GM23248 (cell line): ENCODE data around the gene NTRK2. TPM values are rescaled to one million over a fixed set of nuclear protein-coding genes. Genes with fewer than 3 reads are reported as not detected.

ENCODE experiments used
- DNase-seq: peaks from one replicate; pipeline ENCODE4 v3.0.0-alpha.2; 2015
- H2AFZ ChIP-seq: fragments of 200-600 bp; sonication (generic); 2 replicates; pipeline ENCODE4 v1.6.1; 2016; ENCODE audit warnings: antibody characterized with exemption
- H3F3A ChIP-seq: fragments of 200-600 bp; sonication (generic); 2 replicates; pipeline ENCODE4 v1.6.1; 2016; ENCODE audit warnings: mild to moderate bottlenecking, antibody characterized with exemption, mixed run types; ENCODE audit not compliant: insufficient read depth
- H3K27ac ChIP-seq: fragments of 200-600 bp; sonication (generic); 2 replicates; pipeline ENCODE4 v1.5.1; 2016; ENCODE audit warnings: mild to moderate bottlenecking
- H3K27me3 ChIP-seq: fragments of 200-600 bp; sonication (generic); replicated peaks from 2 replicates; pipeline ENCODE4 v1.6.1; 2016; ENCODE audit warnings: mild to moderate bottlenecking; ENCODE audit not compliant: insufficient read depth
- H3K36me3 ChIP-seq: fragments of 200-600 bp; sonication (generic); 2 replicates; pipeline ENCODE4 v1.6.1; 2016; ENCODE audit warnings: low read depth, mild to moderate bottlenecking
- H3K4me1 ChIP-seq: fragments of 200-600 bp; sonication (generic); 2 replicates; pipeline ENCODE4 v1.6.1; 2016; ENCODE audit warnings: mild to moderate bottlenecking; ENCODE audit not compliant: insufficient read depth
- H3K4me2 ChIP-seq: fragments of 200-600 bp; sonication (generic); one replicate; pipeline ENCODE4 v1.6.1; 2016; ENCODE audit warnings: mild to moderate bottlenecking; ENCODE audit not compliant: unreplicated experiment
- H3K4me3 ChIP-seq: fragments of 200-600 bp; sonication (generic); 2 replicates; pipeline ENCODE4 v1.5.1; 2016; ENCODE audit warnings: mild to moderate bottlenecking
- H3K79me2 ChIP-seq: fragments of 200-600 bp; sonication (generic); 2 replicates; pipeline ENCODE4 v1.6.1; 2016; ENCODE audit warnings: mild to moderate bottlenecking; ENCODE audit not compliant: insufficient read depth
- H3K9ac ChIP-seq: fragments of 200-600 bp; sonication (generic); 2 replicates; pipeline ENCODE4 v1.6.1; 2016; ENCODE audit warnings: mild to moderate bottlenecking
- H3K9me2 ChIP-seq: fragments of 200-600 bp; sonication (generic); 2 replicates; pipeline ENCODE4 v1.6.1; 2016; ENCODE audit warnings: mixed run types, mild to moderate bottlenecking, moderate library complexity; ENCODE audit not compliant: insufficient read depth
- H3K9me3 ChIP-seq: fragments of 200-600 bp; sonication (generic); one replicate; pipeline ENCODE4 v1.6.1; 2017; ENCODE audit warnings: low read depth
- H4K20me1 ChIP-seq: fragments of 200-600 bp; sonication (generic); 2 replicates; pipeline ENCODE4 v1.6.0; 2016; ENCODE audit not compliant: insufficient read depth
- EZH2 ChIP-seq: fragments of 200-600 bp; sonication (generic); IDR thresholded peaks from 2 replicates; pipeline ENCODE4 v1.6.1; 2018; ENCODE audit warnings: antibody characterized with exemption, mild to moderate bottlenecking; ENCODE audit not compliant: insufficient read depth, poor library complexity, severe bottlenecking
- EZH2phosphoT487 ChIP-seq: fragments of 200-600 bp; sonication (generic); IDR thresholded peaks from 2 replicates; pipeline ENCODE4 v1.6.1; 2018; ENCODE audit warnings: antibody characterized with exemption, moderate library complexity, mild to moderate bottlenecking, low read depth; ENCODE audit not compliant: insufficient read depth
- WGBS, 2 experiments: methylation state at CpG; one replicate each; pipeline ENCODE4 v1.1.6; 2015 to 2017; ENCODE audit warnings: low lambda C conversion rate in 2 of 2, low coverage in 1 of 2; ENCODE audit errors: missing lambda C conversion rate in 2 of 2; 5-methylcytosine and 5-hydroxymethylcytosine counted together
- in situ Hi-C: fragments of 300-500 bp; cut with MboI; formaldehyde crosslinking; loops from 2 replicates; pipeline ENCODE4 v1.15.0; 2020
- polyA plus RNA-seq: library from polyadenylated mRNA; unstranded; fragments of >200 nt; fragmentation: Nextera tagmentation; extraction: Ambion mirVana; gene quantifications from 2 replicates; pipeline ENCODE4 v1.2.1, GENCODE V29; 2016
- total RNA-seq: library from RNA; depleted of rRNA; stranded (reverse); fragments of >200 nt; shearing (Covaris generic); gene quantifications from 2 replicates; pipeline ENCODE4 v1.2.3, GENCODE V29; 2014

NTRK2 gene
- total and polyA plus RNA-seq, 2 experiments from 2014 or later = not detected

GRCh38 chr9:84834426-84834825 lies 164.9 kb downstream of the NTRK2 start:
- H3K9me2 ChIP-seq = no peaks in the 10 kb centered on the region
- H4K20me1 ChIP-seq = no peaks in the 10 kb centered on the region
- H3K4me1 ChIP-seq = no peaks in the 10 kb centered on the region
- no peak overlapping the region for H3K9ac ChIP-seq
- in situ Hi-C loops = no loop called here
- H3K79me2 ChIP-seq = no peaks in the 10 kb centered on the region
- H3K27ac ChIP-seq = no peak overlapping the region
- H3K27me3 ChIP-seq = no peaks in the 10 kb centered on the region
- no peak for TF ChIP-seq EZH2phosphoT487
- no peak for TF ChIP-seq EZH2
- H3F3A ChIP-seq = no peaks in the 10 kb centered on the region
- H2AFZ ChIP-seq = no peak overlapping the region
- no peak overlapping the region for H3K4me3 ChIP-seq
- DNase-seq = no peak
- WGBS, 2 experiments = 63 to 64% methylated on average over 4 of the region's 4 CpGs
- no peak overlapping the region for H3K4me2 ChIP-seq
- no peaks in the 10 kb centered on the region for H3K9me3 ChIP-seq
- H3K36me3 ChIP-seq = no peaks in the 10 kb centered on the region

GRCh38 chr9:84835745-84836144 lies 166.2 kb downstream of the NTRK2 start:
- in situ Hi-C loops = no loop called here
- Histone ChIP-seq H3K9me3 (no peaks in the 10 kb centered on the region), H3K79me2 (no peaks in the 10 kb centered on the region), H3K4me1 (no peaks in the 10 kb centered on the region), H3K4me3 (no peak overlapping the region), H3K4me2 (no peak overlapping the region), H3K27ac (no peak overlapping the region), H3K36me3 (no peaks in the 10 kb centered on the region), H3K9me2 (no peaks in the 10 kb centered on the region), H3K27me3 (no peaks in the 10 kb centered on the region), H3F3A (no peaks in the 10 kb centered on the region), H2AFZ (no peak overlapping the region), H3K9ac (no peak overlapping the region), H4K20me1 (no peaks in the 10 kb centered on the region)
- no peak for DNase-seq
- 35 to 38% methylated on average over 5 of the region's 5 CpGs for WGBS, 2 experiments
- TF ChIP-seq EZH2 = no peak
- TF ChIP-seq EZH2phosphoT487 = no peak

DNA sequence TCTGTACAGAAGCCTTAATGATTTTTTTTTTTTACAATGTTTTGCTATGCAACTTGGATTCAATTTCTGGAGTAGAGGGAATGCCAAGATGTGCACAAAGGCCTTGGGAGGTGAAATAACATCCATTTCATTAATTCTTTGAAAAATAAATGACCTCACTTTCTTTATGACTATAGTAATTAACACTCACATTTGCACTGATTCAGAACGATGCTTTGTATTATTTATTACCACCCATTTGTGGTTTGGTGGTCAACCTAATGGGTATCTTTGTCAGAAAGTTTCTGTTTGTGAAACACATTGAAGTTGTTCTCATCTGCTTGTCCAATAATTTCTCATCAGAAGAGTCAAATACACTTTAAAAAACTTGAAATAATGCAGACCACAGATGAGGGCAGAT lies 169.3 kb downstream of the NTRK2 start:
- Histone ChIP-seq H3K9ac (no peak overlapping the region), H4K20me1 (no peaks in the 10 kb centered on the region), H3K27ac (no peak overlapping the region), H3K36me3 (no peaks in the 10 kb centered on the region), H3K9me3 (no peaks in the 10 kb centered on the region), H3K79me2 (no peaks in the 10 kb centered on the region), H3K4me1 (no peaks in the 10 kb centered on the region), H3K4me3 (no peak overlapping the region), H2AFZ (no peak overlapping the region), H3K4me2 (no peak overlapping the region), H3F3A (no peaks in the 10 kb centered on the region), H3K9me2 (no peaks in the 10 kb centered on the region), H3K27me3 (no peaks in the 10 kb centered on the region)
- whole genome bisulfite sequencing, 2 experiments = 7 to 13% methylated on average over 1 of the region's 1 CpG
- in situ Hi-C loops = no loop called here
- DNase-seq = no peak
- TF ChIP-seq EZH2phosphoT487 (no peak), EZH2 (no peak)

DNA sequence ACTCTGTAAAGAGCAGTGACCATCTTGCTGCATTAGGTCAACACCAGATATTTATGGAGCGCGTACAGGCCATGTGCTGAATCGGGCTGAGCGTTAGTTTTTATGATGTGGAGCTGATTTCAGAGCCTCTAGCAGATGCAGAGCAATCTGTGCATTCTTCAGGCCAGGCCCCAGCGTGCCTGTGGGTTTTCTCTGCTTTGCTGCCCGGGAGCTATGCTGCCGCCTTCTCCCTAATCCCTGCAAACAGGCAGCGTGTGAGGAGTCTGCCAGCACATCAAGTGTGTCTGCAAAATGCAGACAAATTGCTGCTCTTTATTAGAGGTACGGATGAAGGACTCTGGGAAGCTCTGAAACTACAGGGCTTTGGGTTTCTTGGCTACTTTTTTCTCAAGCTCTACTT lies 170.0 kb downstream of the NTRK2 start:
- no peaks in the 10 kb centered on the region for H3K27me3 ChIP-seq
- H2AFZ ChIP-seq = no peak overlapping the region
- no peak for TF ChIP-seq EZH2
- no peak for TF ChIP-seq EZH2phosphoT487
- H3K36me3 ChIP-seq = no peaks in the 10 kb centered on the region
- peak; percentile 61 for DNase-seq
- no peak overlapping the region for H3K4me2 ChIP-seq
- H4K20me1 ChIP-seq = no peaks in the 10 kb centered on the region
- H3K79me2 ChIP-seq = no peaks in the 10 kb centered on the region
- no peaks in the 10 kb centered on the region for H3K9me2 ChIP-seq
- no peak overlapping the region for H3K9ac ChIP-seq
- no peaks in the 10 kb centered on the region for H3K9me3 ChIP-seq
- in situ Hi-C loops = no loop called here
- no peaks in the 10 kb centered on the region for H3F3A ChIP-seq
- H3K4me3 ChIP-seq = no peak overlapping the region
- H3K4me1 ChIP-seq = no peaks in the 10 kb centered on the region
- no peak overlapping the region for H3K27ac ChIP-seq
- WGBS, 2 experiments = 14 to 24% methylated on average over 9 of the region's 9 CpGs

DNA sequence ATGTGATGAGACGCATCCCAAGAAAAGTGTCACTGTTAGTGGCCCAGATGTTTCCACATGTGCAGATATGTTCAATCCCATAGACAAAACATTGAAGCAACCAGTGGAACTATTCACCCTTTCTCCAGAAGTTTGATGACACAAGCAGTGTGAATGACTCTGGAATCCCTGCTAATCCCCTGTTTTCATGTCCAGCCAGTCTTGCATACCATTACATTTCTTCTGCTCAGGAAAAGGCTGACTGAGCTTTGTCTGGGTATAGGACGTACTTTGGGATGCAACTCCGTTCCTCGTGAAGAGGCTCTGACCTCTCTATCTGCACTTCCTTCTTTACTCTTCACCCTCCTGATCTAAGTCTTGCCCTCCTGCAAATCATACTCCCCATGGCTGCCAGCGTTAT lies 172.4 kb downstream of the NTRK2 start:
- Histone ChIP-seq H3K27me3 (no peaks in the 10 kb centered on the region), H3K9me3 (no peaks in the 10 kb centered on the region), H3K4me1 (no peaks in the 10 kb centered on the region), H3K79me2 (no peaks in the 10 kb centered on the region), H3K27ac (no peak overlapping the region), H3F3A (no peaks in the 10 kb centered on the region), H3K9me2 (no peaks in the 10 kb centered on the region), H3K4me2 (no peak overlapping the region), H4K20me1 (no peaks in the 10 kb centered on the region), H2AFZ (no peak overlapping the region), H3K9ac (no peak overlapping the region), H3K36me3 (no peaks in the 10 kb centered on the region), H3K4me3 (no peak overlapping the region)
- in situ Hi-C loops = no loop called here
- DNase-seq = no peak
- no peak for TF ChIP-seq EZH2phosphoT487
- TF ChIP-seq EZH2 = no peak
- WGBS, 2 experiments = 66 to 79% methylated on average over 5 of the region's 5 CpGs
